GM10266 (cell line): Measurements from ENCODE around the gene OGDHL.
"Not testable (repeated sequence)": the region's sequence is repeated elsewhere in the genome, so short reads cannot be mapped to it uniquely, and the experiment has no call there.

ENCODE experiments used
- DNase-seq: peaks from one replicate; pipeline ENCODE4 v3.0.0; 2012; ENCODE audit errors: extremely low spot score
- CTCF ChIP-seq: IDR thresholded peaks from 2 replicates; pipeline ENCODE4 v1.5.1; 2012; ENCODE audit warnings: mild to moderate bottlenecking, low read depth; ENCODE audit not compliant: control insufficient read depth, insufficient read depth; ENCODE audit errors: missing control alignments

Gene OGDHL

GRCh38 chr10:49734676-49735075 is 27.4 kb downstream of the OGDHL start:
- DNase-seq, result no peak
- no peak for TF ChIP-seq CTCF

- DNase-seq, result no peak
- no peak for TF ChIP-seq CTCF
These were observed 28.3 kb downstream of the OGDHL start for GRCh38 chr10:49733866-49734265.

GRCh38 chr10:49726593-49726992 is 35.5 kb downstream of the OGDHL start:
- no peak for TF ChIP-seq CTCF
- no peak for DNase-seq

GRCh38 chr10:49715157-49715556 is 47.0 kb downstream of the OGDHL start:
- DNase-seq, result not testable (repeated sequence)

GRCh38 chr10:49713266-49713665 is 48.9 kb downstream of the OGDHL start:
- DNase-seq, result no peak
- no peak for TF ChIP-seq CTCF

GRCh38 chr10:49711481-49711880 is 50.6 kb downstream of the OGDHL start:
- DNase-seq, result no peak
- TF ChIP-seq CTCF, result no peak

GRCh38 chr10:49710966-49711365 is 51.2 kb downstream of the OGDHL start:
- no peak for DNase-seq
- TF ChIP-seq CTCF, result no peak

- no peak for DNase-seq
- no peak for TF ChIP-seq CTCF
These were observed 52.2 kb downstream of the OGDHL start for GRCh38 chr10:49709934-49710333.
